ENCODE results near the gene HEATR1.
A peak's percentile ranks its signal among the peaks of the same experiment; 100 is the strongest.

The HEATR1 gene

DNA sequence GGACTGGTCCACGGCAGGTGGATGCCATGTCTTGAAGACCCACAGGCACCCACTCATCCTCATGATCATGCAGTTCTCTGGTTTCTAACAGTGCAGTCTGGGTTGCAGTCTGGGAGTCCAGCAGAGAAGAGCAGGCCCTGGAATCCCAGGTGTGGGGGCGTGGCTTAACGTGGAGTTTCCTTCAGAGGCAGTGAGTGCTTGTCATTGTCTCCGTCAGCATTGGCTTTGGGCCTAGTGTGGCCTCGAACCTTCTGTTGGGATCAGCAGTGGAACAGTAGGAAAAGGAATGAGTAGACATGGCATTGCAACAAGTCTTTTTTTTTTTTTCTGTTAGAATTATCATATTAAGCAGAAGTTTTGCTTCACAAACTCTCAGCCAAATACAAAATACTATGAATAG, 67.8 kb downstream of the HEATR1 start:
- Mint-ChIP-seq H3K4me3 (no peak overlapping the region), H3K9me3 (no peaks in the 10 kb centered on the region), H3K4me1 (ENCODE audit: low read depth) (peaks cover 22% of the 10 kb centered on the region), H3K36me3 (ENCODE audit: low read depth) (peaks cover 60% of the 10 kb centered on the region), H3K27me3 (ENCODE audit: low read depth) (no peaks in the 10 kb centered on the region), H3K27ac (no peak overlapping the region)
- DNase-seq (ENCODE audit: low spot score): no peak

- Mint-ChIP-seq H3K4me3 (no peak overlapping the region), H3K27ac (no peak overlapping the region), H3K4me1 (ENCODE audit: low read depth) (peaks cover 26% of the 10 kb centered on the region), H3K9me3 (no peaks in the 10 kb centered on the region), H3K36me3 (ENCODE audit: low read depth) (peaks cover 63% of the 10 kb centered on the region), H3K27me3 (ENCODE audit: low read depth) (no peaks in the 10 kb centered on the region)
- no peak for DNase-seq (ENCODE audit: low spot score)
Observed at GRCh38 chr1:236535662-236536161, 68.6 kb downstream of the HEATR1 start.

DNA sequence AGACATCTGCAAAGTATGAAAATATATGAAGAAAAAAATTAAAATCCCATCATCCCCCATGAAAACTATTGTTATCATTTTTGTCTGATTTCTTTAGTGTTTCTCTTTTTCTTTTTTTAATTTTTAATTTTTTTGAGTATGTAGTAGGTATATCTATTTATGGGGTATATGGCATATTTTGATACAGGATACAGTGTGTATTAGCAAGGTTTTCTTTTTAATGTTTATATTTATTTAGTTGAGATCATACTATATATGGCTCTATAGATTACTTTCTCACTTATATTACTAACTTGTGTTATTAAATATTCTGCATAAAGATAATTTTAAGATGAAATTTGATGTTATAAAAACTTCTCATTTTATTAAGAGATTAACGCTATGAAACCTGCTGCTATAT, 69.1 kb downstream of the HEATR1 start:
- no peaks in the 10 kb centered on the region for H3K27me3 Mint-ChIP-seq (ENCODE audit: low read depth)
- peaks cover 62% of the 10 kb centered on the region for H3K36me3 Mint-ChIP-seq (ENCODE audit: low read depth)
- no peak overlapping the region for H3K27ac Mint-ChIP-seq

DNA sequence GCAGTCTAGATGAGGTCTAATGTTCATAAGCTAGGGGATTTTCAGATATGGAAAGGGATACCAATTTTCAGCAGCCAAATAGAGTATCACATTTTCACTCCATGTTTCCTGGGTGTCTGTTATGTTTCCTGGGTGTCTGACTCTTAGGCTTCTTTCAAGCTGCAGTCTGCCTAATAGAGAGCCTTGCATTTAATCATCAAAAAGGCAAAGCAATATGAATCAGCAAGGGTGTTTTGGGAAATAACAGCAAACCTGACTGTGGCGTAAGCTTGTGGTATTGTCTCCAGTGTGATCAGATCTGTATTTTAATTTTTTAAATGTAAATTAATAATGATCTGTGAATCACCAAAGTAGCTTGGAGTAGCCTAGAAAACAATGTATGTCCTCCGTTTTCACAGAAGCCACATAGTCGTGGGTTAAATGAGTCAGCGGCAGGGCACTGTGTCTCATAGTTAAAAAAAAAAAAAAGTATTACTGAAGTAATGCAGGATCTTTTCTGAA, 70.1 kb downstream of the HEATR1 start:
- Mint-ChIP-seq H3K36me3 (ENCODE audit: low read depth) (peaks cover 54% of the 10 kb centered on the region), H3K9me3 (no peaks in the 10 kb centered on the region), H3K4me1 (ENCODE audit: low read depth) (peaks cover 31% of the 10 kb centered on the region), H3K27ac (peak overlapping the region; percentile 76), H3K4me3 (peak overlapping the region; percentile 22), H3K27me3 (ENCODE audit: low read depth) (no peaks in the 10 kb centered on the region)
- peak; percentile 50 for DNase-seq (ENCODE audit: low spot score)

More for the DNA sequence above, 69.1 kb downstream of the HEATR1 start:
- H3K4me1 Mint-ChIP-seq (ENCODE audit: low read depth): peaks cover 30% of the 10 kb centered on the region
- DNase-seq (ENCODE audit: low spot score): no peak
- H3K4me3 Mint-ChIP-seq: no peak overlapping the region
- no peaks in the 10 kb centered on the region for H3K9me3 Mint-ChIP-seq

DNA sequence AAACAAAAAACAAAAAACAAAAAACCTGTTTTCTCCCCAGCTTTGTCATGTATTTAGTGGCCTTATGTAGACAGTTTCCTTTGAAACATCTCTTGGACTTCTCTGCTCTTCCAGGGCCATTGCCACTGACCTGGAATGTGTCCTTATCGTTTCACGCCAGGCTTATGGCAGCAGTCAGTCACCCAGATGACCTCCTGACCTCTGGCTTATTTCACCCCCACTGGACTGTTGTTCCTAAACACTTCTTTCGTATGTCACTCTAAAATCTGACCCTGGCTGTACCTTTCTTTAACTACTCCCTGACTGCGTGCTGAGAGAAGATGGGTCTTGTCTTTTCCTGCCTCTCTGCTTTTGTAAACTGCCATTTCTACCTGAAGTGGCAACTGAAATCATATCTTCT, 71.5 kb downstream of the HEATR1 start:
- no peaks in the 10 kb centered on the region for H3K9me3 Mint-ChIP-seq
- H3K36me3 Mint-ChIP-seq (ENCODE audit: low read depth): peaks cover 49% of the 10 kb centered on the region
- no peak for DNase-seq (ENCODE audit: low spot score)
- H3K27ac Mint-ChIP-seq: peak overlapping the region; percentile 47
- no peaks in the 10 kb centered on the region for H3K27me3 Mint-ChIP-seq (ENCODE audit: low read depth)
- no peak overlapping the region for H3K4me3 Mint-ChIP-seq
- peaks cover 35% of the 10 kb centered on the region for H3K4me1 Mint-ChIP-seq (ENCODE audit: low read depth)

- DNase-seq (ENCODE audit: low spot score): no peak
- no peak overlapping the region for H3K27ac Mint-ChIP-seq
- no peaks in the 10 kb centered on the region for H3K27me3 Mint-ChIP-seq (ENCODE audit: low read depth)
- H3K4me1 Mint-ChIP-seq (ENCODE audit: low read depth): peaks cover 43% of the 10 kb centered on the region
- no peaks in the 10 kb centered on the region for H3K9me3 Mint-ChIP-seq
- no peak overlapping the region for H3K4me3 Mint-ChIP-seq
- peaks cover 52% of the 10 kb centered on the region for H3K36me3 Mint-ChIP-seq (ENCODE audit: low read depth)
Observed at GRCh38 chr1:236530959-236531358, 73.4 kb downstream of the HEATR1 start.

GRCh38 chr1:236530286-236530685, 74.0 kb downstream of the HEATR1 start:
- no peaks in the 10 kb centered on the region for H3K9me3 Mint-ChIP-seq
- H3K27ac Mint-ChIP-seq: no peak overlapping the region
- H3K27me3 Mint-ChIP-seq (ENCODE audit: low read depth): no peaks in the 10 kb centered on the region
- peaks cover 48% of the 10 kb centered on the region for H3K36me3 Mint-ChIP-seq (ENCODE audit: low read depth)
- H3K4me3 Mint-ChIP-seq: no peak overlapping the region
- H3K4me1 Mint-ChIP-seq (ENCODE audit: low read depth): peaks cover 45% of the 10 kb centered on the region
- no peak for DNase-seq (ENCODE audit: low spot score)

DNA sequence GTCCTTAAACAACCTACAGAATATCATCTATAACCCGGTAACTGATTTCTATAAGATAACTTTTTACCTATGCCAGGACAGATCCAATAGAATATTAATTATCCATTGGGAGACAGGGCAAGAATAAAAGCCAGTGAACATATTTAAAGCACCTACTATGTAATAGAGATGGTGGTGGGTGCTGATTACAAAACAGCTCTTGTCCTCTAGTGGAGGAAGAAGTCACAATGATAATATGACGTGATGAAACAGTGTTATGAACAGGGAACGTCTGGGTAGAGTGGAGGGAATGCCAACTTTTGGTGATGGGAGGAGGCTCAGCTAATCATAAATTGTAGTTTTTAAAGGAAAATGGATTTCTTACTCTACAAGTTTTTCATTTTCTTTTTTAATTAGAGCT, 78.2 kb downstream of the HEATR1 start:
- DNase-seq (ENCODE audit: low spot score): no peak
- Mint-ChIP-seq H3K4me3 (no peak overlapping the region), H3K4me1 (ENCODE audit: low read depth) (peaks cover 38% of the 10 kb centered on the region), H3K36me3 (ENCODE audit: low read depth) (peaks cover 36% of the 10 kb centered on the region), H3K27me3 (ENCODE audit: low read depth) (peaks cover 13% of the 10 kb centered on the region), H3K27ac (no peak overlapping the region), H3K9me3 (no peaks in the 10 kb centered on the region)

GRCh38 chr1:236524895-236525184, 79.5 kb downstream of the HEATR1 start:
- Mint-ChIP-seq H3K9me3 (no peaks in the 10 kb centered on the region), H3K27me3 (ENCODE audit: low read depth) (peaks cover 21% of the 10 kb centered on the region), H3K4me1 (ENCODE audit: low read depth) (peaks cover 30% of the 10 kb centered on the region), H3K27ac (peak overlapping the region; percentile 99), H3K4me3 (peak overlapping the region; percentile 98), H3K36me3 (ENCODE audit: low read depth) (peaks cover 31% of the 10 kb centered on the region)
- DNase-seq (ENCODE audit: low spot score): no peak

GRCh38 chr1:236524142-236524894, 80.0 kb downstream of the HEATR1 start:
- Mint-ChIP-seq H3K4me3 (peak overlapping the region; percentile 98), H3K4me1 (ENCODE audit: low read depth) (peaks cover 30% of the 10 kb centered on the region), H3K27me3 (ENCODE audit: low read depth) (peaks cover 25% of the 10 kb centered on the region), H3K27ac (peak overlapping the region; percentile 99), H3K9me3 (no peaks in the 10 kb centered on the region), H3K36me3 (ENCODE audit: low read depth) (peaks cover 31% of the 10 kb centered on the region)
- DNase-seq (ENCODE audit: low spot score): peak; percentile 65

GRCh38 chr1:236523704-236524141, 80.6 kb downstream of the HEATR1 start, which contains the start of gene LGALS8:
Gene LGALS8, plus strand, starts transcription at chr1:236523982. Its CDS starts 2,089 bp downstream, at chr1:236526071.
- Mint-ChIP-seq H3K36me3 (ENCODE audit: low read depth) (peaks cover 27% of the 10 kb centered on the region), H3K4me3 (peak within 1 kb of the TSS; percentile 98), H3K9me3 (no peaks in the 10 kb centered on the region), H3K27ac (peak within 1 kb of the TSS; percentile 99), H3K4me1 (ENCODE audit: low read depth) (peaks cover 26% of the 10 kb centered on the region), H3K27me3 (ENCODE audit: low read depth) (peaks cover 29% of the 10 kb centered on the region)
- DNase-seq (ENCODE audit: low spot score): peak; percentile 84

- H3K27me3 Mint-ChIP-seq (ENCODE audit: low read depth): peaks cover 35% of the 10 kb centered on the region
- peaks cover 26% of the 10 kb centered on the region for H3K36me3 Mint-ChIP-seq (ENCODE audit: low read depth)
- no peak for DNase-seq (ENCODE audit: low spot score)
- peaks cover 29% of the 10 kb centered on the region for H3K4me1 Mint-ChIP-seq (ENCODE audit: low read depth)
- H3K4me3 Mint-ChIP-seq: peak overlapping the region; percentile 98
- no peaks in the 10 kb centered on the region for H3K9me3 Mint-ChIP-seq
- peak overlapping the region; percentile 99 for H3K27ac Mint-ChIP-seq
Observed at GRCh38 chr1:236522937-236523703, 81.2 kb downstream of the HEATR1 start.

DNA sequence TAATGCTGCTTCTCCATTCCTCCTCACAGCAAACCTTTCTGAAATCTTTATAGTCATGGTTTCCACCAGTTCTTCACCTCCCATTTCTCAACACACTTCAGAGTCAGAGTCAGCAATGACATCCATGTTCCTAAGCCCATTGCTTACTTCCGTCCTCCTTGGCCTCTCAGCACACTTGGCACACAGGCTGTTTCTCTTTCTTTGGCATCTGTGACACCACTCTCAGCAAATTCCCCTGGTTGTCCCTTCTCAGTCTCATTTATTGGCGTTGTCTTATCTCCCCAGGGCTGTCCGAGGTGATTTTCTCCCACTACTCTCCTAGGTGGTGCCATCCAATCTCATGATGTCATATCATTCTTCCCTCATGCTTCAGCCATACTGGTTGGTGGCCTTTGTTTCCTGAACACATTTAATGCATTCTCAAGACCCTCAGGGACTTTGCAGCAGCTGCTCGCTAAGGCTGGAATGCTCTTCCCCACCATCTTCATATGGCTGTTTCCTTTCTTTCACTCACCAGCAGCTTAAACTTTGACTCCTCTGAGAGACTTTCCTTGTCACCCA, 83.8 kb downstream of the HEATR1 start:
- no peak for DNase-seq (ENCODE audit: low spot score)
- H3K4me3 Mint-ChIP-seq: no peak overlapping the region
- peaks cover 10% of the 10 kb centered on the region for H3K36me3 Mint-ChIP-seq (ENCODE audit: low read depth)
- peaks cover 44% of the 10 kb centered on the region for H3K27me3 Mint-ChIP-seq (ENCODE audit: low read depth)
- no peak overlapping the region for H3K27ac Mint-ChIP-seq
- H3K9me3 Mint-ChIP-seq: no peaks in the 10 kb centered on the region
- H3K4me1 Mint-ChIP-seq (ENCODE audit: low read depth): peaks cover 35% of the 10 kb centered on the region

GRCh38 chr1:236518322-236518721, 86.0 kb downstream of the HEATR1 start:
- Mint-ChIP-seq H3K4me1 (ENCODE audit: low read depth) (peaks cover 33% of the 10 kb centered on the region), H3K9me3 (no peaks in the 10 kb centered on the region), H3K27me3 (ENCODE audit: low read depth) (peaks cover 48% of the 10 kb centered on the region), H3K36me3 (ENCODE audit: low read depth) (peaks cover 3% of the 10 kb centered on the region), H3K4me3 (no peak overlapping the region), H3K27ac (no peak overlapping the region)
- no peak for DNase-seq (ENCODE audit: low spot score)

All from T-helper 2 cell treated with Interferon-gamma antibody and Interleukin-4, amounts not matched to agents 5 μg/mL and 100 μg/mL, for 36 hours (primary cell).